ENCODE results near the gene TBX21.

DNA sequence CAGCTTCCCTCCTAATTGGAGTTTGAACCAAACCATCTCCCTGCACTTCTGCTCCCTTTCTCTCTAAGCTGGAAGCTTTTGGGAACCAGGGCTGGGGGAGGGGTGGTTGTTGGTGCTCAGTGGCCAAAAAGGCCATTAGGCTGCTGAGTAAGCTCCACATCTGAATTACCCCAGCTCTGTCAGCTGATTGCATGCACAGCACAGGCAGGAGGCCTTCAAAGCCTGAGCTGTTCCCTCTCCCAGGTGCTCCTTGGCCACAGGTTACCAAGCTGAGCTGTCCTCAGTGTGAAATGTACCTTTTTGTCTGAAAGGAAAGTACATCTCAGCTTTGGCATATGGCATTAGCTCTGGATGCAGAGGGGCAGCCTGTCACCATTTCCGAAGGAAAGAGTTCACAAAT, 45.3 kb upstream of the TBX21 start:
- TF ChIP-seq CTCF (IDR thresholded peaks at IDR 0.05) (no peak), POLR2A (IDR thresholded peaks at IDR 0.05) (no peak)

All from heart left ventricle (tissue), 13 donors.